ENCODE measurements around the gene SNAI1. TPM values are rescaled to one million over a fixed set of nuclear protein-coding genes. Genes with fewer than 3 reads are reported as not detected.
A peak's percentile ranks its signal among the peaks of the same experiment; 100 is the strongest.

The SNAI1 gene
- 1 to 10 TPM in 2 of 6 donors, under 1 TPM in 4; 0.31 to 1.8 (median 0.52) TPM for total RNA-seq
- polyA plus RNA-seq, result 1 to 10 TPM; 2.1 to 2.9 TPM

- DNase-seq (peak; percentile 78 to 93 (median 86)), ATAC-seq (peak; percentile 95 to 96 (median 96)), FAIRE-seq (no peak)
- Histone ChIP-seq H3K4me1 (peaks cover 0 to 7% (median 4%) of the 10 kb centered on the region in 3 donors), H3K27ac (no peak within 1 kb of the TSS), H3K36me3 (no peaks in the 10 kb centered on the region), H3K9me3 (no peaks in the 10 kb centered on the region), H3K27me3 (no peaks in the 10 kb centered on the region), H3K4me3 (peak within 1 kb of the TSS in 3 of 4 donors; percentile 12 to 48 (median 33))
- intact Hi-C loops (cut with DNase I), result loop anchor here in 2 of 3 donors (5.0 to 10.0 kb wide), 3 partner anchors 85 to 192 kb away; partner anchors contain the start of gene PEDS1 (in 1 of the 2)
- 1 to 2% methylated on average over 63 to 90 of the region's 90 CpGs for WGBS, 2 donors
- peak in 2 of 4 donors; percentile 25 to 26 for TF ChIP-seq CTCF (IDR thresholded peaks at IDR 0.05)
Measured at GRCh38 chr20:49982346-49983122, at the start of gene SNAI1. Gene SNAI1 (plus strand): TSS chr20:49982980. CDS start chr20:49983060, 80 bp downstream.

GRCh38 chr20:49935746-49936152 is 47.0 kb upstream of the SNAI1 start:
- WGBS, 2 donors, result 11 to 18% methylated on average over 20 to 21 of the region's 21 CpGs
- intact Hi-C loops (cut with DNase I), result no loop called here
- Histone ChIP-seq H3K4me3 (peak overlapping the region; percentile 86 to 99 (median 98)), H3K27me3 (no peaks in the 10 kb centered on the region), H3K36me3 (no peaks in the 10 kb centered on the region), H3K27ac (peak overlapping the region; percentile 82 to 90 (median 87)), H3K4me1 (peaks cover 8 to 21% (median 13%) of the 10 kb centered on the region in 3 donors), H3K9me3 (no peaks in the 10 kb centered on the region)
- FAIRE-seq (no peak), DNase-seq (no peak), ATAC-seq (peak; percentile 11 to 27 (median 22))
- TF ChIP-seq CTCF (IDR thresholded peaks at IDR 0.05), result no peak

GRCh38 chr20:49936153-49937026 is 46.4 kb upstream of the SNAI1 start, which contains the start of gene RNF114:
Gene RNF114 (plus strand): TSS chr20:49936397. CDS start chr20:49936413, 16 bp downstream.
- FAIRE-seq (no peak), ATAC-seq (peak; percentile 92 to 97 (median 94)), DNase-seq (peak; percentile 87 to 96 (median 94))
- 0 to 1% methylated on average over 77 to 79 of the region's 79 CpGs for WGBS, 2 donors
- no peak for TF ChIP-seq CTCF (IDR thresholded peaks at IDR 0.05)
- Histone ChIP-seq H3K27me3 (no peaks in the 10 kb centered on the region), H3K4me3 (peak within 1 kb of the TSS; percentile 86 to 99 (median 98)), H3K9me3 (no peaks in the 10 kb centered on the region), H3K4me1 (peaks cover 10 to 21% (median 13%) of the 10 kb centered on the region in 3 donors), H3K36me3 (peaks cover 0 to 2% (median under 1%) of the 10 kb centered on the region in 3 donors), H3K27ac (peak within 1 kb of the TSS; percentile 82 to 90 (median 87))
- intact Hi-C loops (cut with DNase I), result no loop called here

GRCh38 chr20:49937027-49937929 is 45.5 kb upstream of the SNAI1 start:
- H3K4me3 ChIP-seq, result peak overlapping the region; percentile 86 to 99 (median 98)
- peaks cover 0 to 8% (median 6%) of the 10 kb centered on the region in 3 donors for H3K36me3 ChIP-seq
- ATAC-seq, result peak in 2 of 4 donors; percentile 2 to 5
- peak overlapping the region; percentile 82 to 90 (median 87) for H3K27ac ChIP-seq
- intact Hi-C loops (cut with DNase I), result no loop called here
- WGBS, 2 donors, result 3% methylated on average over 12 of the region's 12 CpGs
- no peaks in the 10 kb centered on the region for H3K9me3 ChIP-seq
- FAIRE-seq, result no peak
- no peaks in the 10 kb centered on the region for H3K27me3 ChIP-seq
- H3K4me1 ChIP-seq, result peaks cover 13 to 22% (median 14%) of the 10 kb centered on the region in 3 donors
- DNase-seq, result peak in 3 of 6 donors; percentile 35 to 49 (median 47)
- no peak for TF ChIP-seq CTCF (IDR thresholded peaks at IDR 0.05)
